Measurements from ENCODE around the gene APOC3.
"Not testable (repeated sequence)": the region's sequence is repeated elsewhere in the genome, so short reads cannot be mapped to it uniquely, and the experiment has no call there.

DNA sequence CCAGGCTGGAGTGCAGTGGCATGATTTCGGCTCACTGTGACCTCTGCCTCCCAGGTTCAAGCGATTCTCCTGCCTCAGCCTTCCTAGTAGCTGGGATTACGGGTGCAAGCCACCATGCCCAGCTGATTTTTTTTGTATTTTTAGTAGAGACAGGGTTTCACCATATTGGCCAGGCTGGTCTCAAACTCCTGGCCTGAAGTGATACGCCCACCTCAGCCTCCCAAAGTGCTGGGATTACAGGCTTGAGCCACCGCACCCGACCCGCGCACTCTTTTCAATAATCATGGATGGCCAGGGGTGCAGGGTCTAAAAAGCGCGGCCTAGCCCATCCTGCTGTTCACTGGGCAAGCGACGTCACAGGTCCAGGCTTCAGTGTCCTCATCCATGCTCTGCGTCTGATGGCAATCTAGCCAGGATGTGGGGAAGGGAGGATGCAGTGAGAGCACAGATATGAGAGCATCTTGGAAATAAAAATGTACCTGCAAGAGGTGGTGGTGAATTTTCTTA is 4.9 kb downstream of the APOC3 start:
- TF ChIP-seq YY1 (IDR thresholded peaks at IDR 0.05; ENCODE audit: insufficient read depth, insufficient read length); ZNF274 (IDR thresholded peaks at IDR 0.05; ENCODE audit: low read depth, low read length); SUZ12 (IDR thresholded peaks at IDR 0.05; ENCODE audit: extremely low read depth, insufficient read depth, insufficient read length): not testable (repeated sequence)
